DND-41 (cell line): ENCODE results near the gene DGKI.

ENCODE experiments used
- ATAC-seq: fragments of 200-7000 bp; cut with Tn5 transposase; 3 replicates; pipeline ENCODE4 v1.9.1; 2021; ENCODE audit warnings: low read depth; ENCODE audit not compliant: insufficient read depth
- DNase-seq: peaks from one replicate; pipeline ENCODE4 v3.0.0-alpha.2; 2020
- H2AFZ ChIP-seq: 2 replicates; pipeline ENCODE4 v1.6.0; 2012; ENCODE audit warnings: low read depth, low read length
- H3K27ac ChIP-seq: 2 replicates; pipeline ENCODE4 v1.5.1; 2012; ENCODE audit warnings: low read length, inconsistent platforms
- H3K27me3 ChIP-seq: fragments of 200-600 bp; sonication (generic); 2 replicates; pipeline ENCODE4 v1.6.0; 2012; ENCODE audit warnings: low read length, mild to moderate bottlenecking, inconsistent platforms; ENCODE audit not compliant: insufficient read depth, poor library complexity
- H3K36me3 ChIP-seq: 2 replicates; pipeline ENCODE4 v1.5.1; 2012; ENCODE audit warnings: low read length, inconsistent platforms; ENCODE audit not compliant: insufficient read depth
- H3K4me1 ChIP-seq: 2 replicates; pipeline ENCODE4 v1.5.1; 2012; ENCODE audit warnings: mild to moderate bottlenecking, low read length; ENCODE audit not compliant: insufficient read depth
- H3K4me2 ChIP-seq: 2 replicates; pipeline ENCODE4 v1.6.0; 2012; ENCODE audit warnings: mild to moderate bottlenecking, moderate library complexity, low read length, inconsistent platforms; ENCODE audit not compliant: insufficient read depth
- H3K4me3 ChIP-seq, 2 experiments: fragments of 200-600 bp in 1 of 2; shearing (Covaris generic) in 1 of 2; 2 replicates each; pipeline ENCODE4 v1.5.1; 2012 to 2016; ENCODE audit warnings: inconsistent platforms in 2 of 2, low read length in 2 of 2, mild to moderate bottlenecking in 2 of 2, low read depth in 1 of 2, moderate library complexity in 1 of 2
- H3K79me2 ChIP-seq: 2 replicates; pipeline ENCODE4 v1.6.0; 2012; ENCODE audit warnings: low read length, inconsistent platforms; ENCODE audit not compliant: insufficient read depth
- H3K9ac ChIP-seq: 2 replicates; pipeline ENCODE4 v1.6.0; 2012; ENCODE audit warnings: low read depth, mild to moderate bottlenecking, inconsistent platforms, low read length, moderate library complexity
- H3K9me3 ChIP-seq: 2 replicates; pipeline ENCODE4 v1.5.1; 2012; ENCODE audit warnings: low read length, moderate library complexity, mild to moderate bottlenecking, inconsistent platforms; ENCODE audit not compliant: insufficient read depth, severe bottlenecking
- H4K20me1 ChIP-seq: 2 replicates; pipeline ENCODE4 v1.6.0; 2012; ENCODE audit warnings: low read length; ENCODE audit not compliant: insufficient read depth
- EZH2 ChIP-seq: IDR thresholded peaks from 3 replicates; pipeline ENCODE4 v1.6.1; 2012; ENCODE audit warnings: borderline replicate concordance, low read depth, mild to moderate bottlenecking, moderate library complexity, low read length, inconsistent platforms; ENCODE audit not compliant: severe bottlenecking
- TF ChIP-seq, protein P1 (sequence below): IDR thresholded peaks from 2 replicates; pipeline ENCODE4 v1.5.1; 2012; ENCODE audit warnings: borderline replicate concordance, low read length, moderate library complexity, mild to moderate bottlenecking; ENCODE audit not compliant: poor library complexity, severe bottlenecking; ENCODE audit errors: extremely low read depth

Gene DGKI

DNA sequence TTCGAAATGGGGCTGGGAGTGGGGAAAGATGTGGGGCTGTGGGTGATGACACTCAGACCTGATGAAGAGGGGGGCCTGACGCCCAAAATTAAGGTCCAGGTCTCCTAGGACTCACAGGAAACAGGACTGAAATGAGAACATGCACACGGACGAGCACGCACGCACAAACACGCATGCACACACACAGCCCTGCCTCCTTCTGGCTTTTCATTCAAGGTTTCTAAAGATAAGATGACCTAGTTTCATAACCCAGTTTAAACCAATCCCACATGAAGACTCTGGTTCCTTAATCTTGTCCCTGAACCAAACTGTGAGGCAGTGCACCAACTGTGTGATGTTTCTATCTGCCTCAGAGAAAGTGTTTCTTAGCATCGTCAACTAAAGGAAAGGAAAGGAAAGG, 162.0 kb downstream of the DGKI start:
- no peak overlapping the region for H3K27ac ChIP-seq
- no peak overlapping the region for H3K4me3 ChIP-seq
- no peak overlapping the region for H3K9ac ChIP-seq
- TF ChIP-seq EZH2 = no peak
- TF ChIP-seq, protein P1, sequence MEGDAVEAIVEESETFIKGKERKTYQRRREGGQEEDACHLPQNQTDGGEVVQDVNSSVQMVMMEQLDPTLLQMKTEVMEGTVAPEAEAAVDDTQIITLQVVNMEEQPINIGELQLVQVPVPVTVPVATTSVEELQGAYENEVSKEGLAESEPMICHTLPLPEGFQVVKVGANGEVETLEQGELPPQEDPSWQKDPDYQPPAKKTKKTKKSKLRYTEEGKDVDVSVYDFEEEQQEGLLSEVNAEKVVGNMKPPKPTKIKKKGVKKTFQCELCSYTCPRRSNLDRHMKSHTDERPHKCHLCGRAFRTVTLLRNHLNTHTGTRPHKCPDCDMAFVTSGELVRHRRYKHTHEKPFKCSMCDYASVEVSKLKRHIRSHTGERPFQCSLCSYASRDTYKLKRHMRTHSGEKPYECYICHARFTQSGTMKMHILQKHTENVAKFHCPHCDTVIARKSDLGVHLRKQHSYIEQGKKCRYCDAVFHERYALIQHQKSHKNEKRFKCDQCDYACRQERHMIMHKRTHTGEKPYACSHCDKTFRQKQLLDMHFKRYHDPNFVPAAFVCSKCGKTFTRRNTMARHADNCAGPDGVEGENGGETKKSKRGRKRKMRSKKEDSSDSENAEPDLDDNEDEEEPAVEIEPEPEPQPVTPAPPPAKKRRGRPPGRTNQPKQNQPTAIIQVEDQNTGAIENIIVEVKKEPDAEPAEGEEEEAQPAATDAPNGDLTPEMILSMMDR = no peak
- H3K36me3 ChIP-seq = no peaks in the 10 kb centered on the region
- ATAC-seq (no peak), DNase-seq (no peak)
- H3K4me1 ChIP-seq = no peaks in the 10 kb centered on the region
- H3K4me2 ChIP-seq = no peak overlapping the region
- H2AFZ ChIP-seq = no peak overlapping the region
- H3K79me2 ChIP-seq = no peaks in the 10 kb centered on the region
- no peaks in the 10 kb centered on the region for H3K9me3 ChIP-seq
- peaks cover 4% of the 10 kb centered on the region for H3K27me3 ChIP-seq
- no peaks in the 10 kb centered on the region for H4K20me1 ChIP-seq

DNA sequence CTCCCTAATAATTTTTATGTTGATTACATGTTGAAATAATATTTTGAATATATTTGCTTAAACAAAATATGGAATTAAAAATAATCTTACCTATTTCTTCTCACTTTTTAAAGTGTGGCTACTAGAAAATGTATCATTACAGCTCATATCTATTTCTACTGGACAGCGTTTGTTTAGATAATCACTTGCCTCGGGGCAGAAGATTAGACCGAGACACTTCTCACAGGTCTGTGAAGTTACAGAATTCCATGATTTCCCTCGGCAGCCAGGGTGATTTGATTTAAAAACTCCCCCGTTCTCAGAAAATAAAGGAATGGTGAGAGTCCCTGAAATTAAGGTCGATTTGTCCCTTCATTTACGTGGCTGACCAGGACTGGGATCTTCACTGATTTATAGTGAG, 162.5 kb downstream of the DGKI start:
- Histone ChIP-seq H3K27me3 (peaks cover 4% of the 10 kb centered on the region), H3K4me2 (no peak overlapping the region), H4K20me1 (no peaks in the 10 kb centered on the region), H2AFZ (no peak overlapping the region), H3K79me2 (no peaks in the 10 kb centered on the region), H3K36me3 (no peaks in the 10 kb centered on the region), H3K4me1 (no peaks in the 10 kb centered on the region), H3K9ac (no peak overlapping the region), H3K27ac (no peak overlapping the region), H3K4me3 (no peak overlapping the region), H3K9me3 (no peaks in the 10 kb centered on the region)
- no peak for ATAC-seq
- no peak for DNase-seq
- no peak for TF ChIP-seq EZH2
- TF ChIP-seq, protein P1 = no peak

DNA sequence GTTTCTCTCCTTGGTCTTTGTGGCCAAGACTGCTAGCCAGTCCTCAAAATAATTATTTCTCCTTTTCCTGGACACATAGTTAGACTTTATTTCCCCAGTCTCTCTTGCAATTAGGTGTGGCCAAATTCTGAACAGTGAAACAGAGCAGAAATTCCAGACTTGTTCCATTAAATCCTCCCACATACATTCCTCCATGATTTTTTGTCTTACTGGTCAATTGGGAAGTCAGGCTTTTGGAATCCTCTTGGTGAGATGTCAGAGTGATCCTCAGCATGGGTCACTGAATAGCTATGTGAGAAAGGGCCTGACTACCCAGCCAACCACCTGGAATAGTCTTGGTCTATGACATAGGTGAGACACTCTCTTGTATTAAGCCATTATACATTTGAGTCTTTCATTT, 164.2 kb downstream of the DGKI start:
- no peaks in the 10 kb centered on the region for H4K20me1 ChIP-seq
- no peak overlapping the region for H3K9ac ChIP-seq
- H3K36me3 ChIP-seq = no peaks in the 10 kb centered on the region
- no peaks in the 10 kb centered on the region for H3K4me1 ChIP-seq
- H3K4me3 ChIP-seq = no peak overlapping the region
- H3K9me3 ChIP-seq = no peaks in the 10 kb centered on the region
- no peak overlapping the region for H3K27ac ChIP-seq
- no peak for DNase-seq
- no peak overlapping the region for H3K4me2 ChIP-seq
- no peak for TF ChIP-seq EZH2
- TF ChIP-seq, protein P1 = no peak
- H3K79me2 ChIP-seq = no peaks in the 10 kb centered on the region
- no peak overlapping the region for H2AFZ ChIP-seq
- H3K27me3 ChIP-seq = peaks cover 4% of the 10 kb centered on the region
- no peak for ATAC-seq
